Measurements from ENCODE around the gene MAGEB16.

Gene MAGEB16

GRCh38 chrX:35786271-35786670 lies 11.9 kb upstream of the MAGEB16 start:
- TF ChIP-seq, protein P1, sequence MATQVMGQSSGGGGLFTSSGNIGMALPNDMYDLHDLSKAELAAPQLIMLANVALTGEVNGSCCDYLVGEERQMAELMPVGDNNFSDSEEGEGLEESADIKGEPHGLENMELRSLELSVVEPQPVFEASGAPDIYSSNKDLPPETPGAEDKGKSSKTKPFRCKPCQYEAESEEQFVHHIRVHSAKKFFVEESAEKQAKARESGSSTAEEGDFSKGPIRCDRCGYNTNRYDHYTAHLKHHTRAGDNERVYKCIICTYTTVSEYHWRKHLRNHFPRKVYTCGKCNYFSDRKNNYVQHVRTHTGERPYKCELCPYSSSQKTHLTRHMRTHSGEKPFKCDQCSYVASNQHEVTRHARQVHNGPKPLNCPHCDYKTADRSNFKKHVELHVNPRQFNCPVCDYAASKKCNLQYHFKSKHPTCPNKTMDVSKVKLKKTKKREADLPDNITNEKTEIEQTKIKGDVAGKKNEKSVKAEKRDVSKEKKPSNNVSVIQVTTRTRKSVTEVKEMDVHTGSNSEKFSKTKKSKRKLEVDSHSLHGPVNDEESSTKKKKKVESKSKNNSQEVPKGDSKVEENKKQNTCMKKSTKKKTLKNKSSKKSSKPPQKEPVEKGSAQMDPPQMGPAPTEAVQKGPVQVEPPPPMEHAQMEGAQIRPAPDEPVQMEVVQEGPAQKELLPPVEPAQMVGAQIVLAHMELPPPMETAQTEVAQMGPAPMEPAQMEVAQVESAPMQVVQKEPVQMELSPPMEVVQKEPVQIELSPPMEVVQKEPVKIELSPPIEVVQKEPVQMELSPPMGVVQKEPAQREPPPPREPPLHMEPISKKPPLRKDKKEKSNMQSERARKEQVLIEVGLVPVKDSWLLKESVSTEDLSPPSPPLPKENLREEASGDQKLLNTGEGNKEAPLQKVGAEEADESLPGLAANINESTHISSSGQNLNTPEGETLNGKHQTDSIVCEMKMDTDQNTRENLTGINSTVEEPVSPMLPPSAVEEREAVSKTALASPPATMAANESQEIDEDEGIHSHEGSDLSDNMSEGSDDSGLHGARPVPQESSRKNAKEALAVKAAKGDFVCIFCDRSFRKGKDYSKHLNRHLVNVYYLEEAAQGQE (IDR thresholded peaks at IDR 0.05; ENCODE audit: insufficient replicate concordance, low read depth), result no peak
- TF ChIP-seq POLR2AphosphoS5 (IDR thresholded peaks at IDR 0.05; ENCODE audit: low read depth), result no peak
- Histone ChIP-seq H3K27me3 (ENCODE audit: insufficient read depth, poor library complexity, severe bottlenecking) (no peaks in the 10 kb centered on the region), H3K27ac (replicated peaks) (no peak overlapping the region), H3K4me3 (replicated peaks; ENCODE audit: insufficient read depth, low read length) (no peak overlapping the region)
- no peak for DNase-seq (ENCODE audit: low read depth in 1 of 2, low spot score in 1 of 2)

- Histone ChIP-seq H3K4me3 (replicated peaks; ENCODE audit: insufficient read depth, low read length) (no peak overlapping the region), H3K27ac (replicated peaks) (no peak overlapping the region), H3K27me3 (ENCODE audit: insufficient read depth, poor library complexity, severe bottlenecking) (no peaks in the 10 kb centered on the region)
- TF ChIP-seq GABPA (IDR thresholded peaks at IDR 0.05; ENCODE audit: low read depth) (no peak), SPI1 (IDR thresholded peaks at IDR 0.05; ENCODE audit: borderline replicate concordance, low read depth) (no peak), POLR2AphosphoS5 (IDR thresholded peaks at IDR 0.05; ENCODE audit: low read depth) (no peak), CTCF (IDR thresholded peaks at IDR 0.05; ENCODE audit: insufficient read depth, low read length) (no peak)
- TF ChIP-seq, protein P1 (IDR thresholded peaks at IDR 0.05; ENCODE audit: insufficient replicate concordance, low read depth), result no peak
- no peak for DNase-seq (ENCODE audit: low read depth in 1 of 2, low spot score in 1 of 2)
Measured at GRCh38 chrX:35787867-35788266, 10.3 kb upstream of the MAGEB16 start.

GRCh38 chrX:35800474-35800873 lies 2.3 kb downstream of the MAGEB16 start:
- Histone ChIP-seq H3K27ac (replicated peaks) (no peak overlapping the region), H3K27me3 (ENCODE audit: insufficient read depth, poor library complexity, severe bottlenecking) (no peaks in the 10 kb centered on the region), H3K4me3 (replicated peaks; ENCODE audit: insufficient read depth, low read length) (no peak overlapping the region)
- DNase-seq (ENCODE audit: low read depth in 1 of 2, low spot score in 1 of 2), result no peak
- TF ChIP-seq SPI1 (IDR thresholded peaks at IDR 0.05; ENCODE audit: borderline replicate concordance, low read depth) (no peak), CTCF (IDR thresholded peaks at IDR 0.05; ENCODE audit: insufficient read depth, low read length) (no peak), GABPA (IDR thresholded peaks at IDR 0.05; ENCODE audit: low read depth) (no peak), POLR2AphosphoS5 (IDR thresholded peaks at IDR 0.05; ENCODE audit: low read depth) (no peak)
- TF ChIP-seq, protein P1 (IDR thresholded peaks at IDR 0.05; ENCODE audit: insufficient replicate concordance, low read depth), result no peak

- Histone ChIP-seq H3K4me3 (replicated peaks; ENCODE audit: insufficient read depth, low read length) (no peak overlapping the region), H3K27ac (replicated peaks) (no peak overlapping the region), H3K27me3 (ENCODE audit: insufficient read depth, poor library complexity, severe bottlenecking) (no peaks in the 10 kb centered on the region)
- no peak for DNase-seq (ENCODE audit: low read depth in 1 of 2, low spot score in 1 of 2)
- TF ChIP-seq SPI1 (IDR thresholded peaks at IDR 0.05; ENCODE audit: borderline replicate concordance, low read depth) (no peak), GABPA (IDR thresholded peaks at IDR 0.05; ENCODE audit: low read depth) (no peak), POLR2AphosphoS5 (IDR thresholded peaks at IDR 0.05; ENCODE audit: low read depth) (no peak), CTCF (IDR thresholded peaks at IDR 0.05; ENCODE audit: insufficient read depth, low read length) (no peak)
- TF ChIP-seq, protein P1 (IDR thresholded peaks at IDR 0.05; ENCODE audit: insufficient replicate concordance, low read depth), result no peak
Measured at GRCh38 chrX:35809781-35810180, 11.6 kb downstream of the MAGEB16 start.
